ENCODE data around the gene BANP.

DNA sequence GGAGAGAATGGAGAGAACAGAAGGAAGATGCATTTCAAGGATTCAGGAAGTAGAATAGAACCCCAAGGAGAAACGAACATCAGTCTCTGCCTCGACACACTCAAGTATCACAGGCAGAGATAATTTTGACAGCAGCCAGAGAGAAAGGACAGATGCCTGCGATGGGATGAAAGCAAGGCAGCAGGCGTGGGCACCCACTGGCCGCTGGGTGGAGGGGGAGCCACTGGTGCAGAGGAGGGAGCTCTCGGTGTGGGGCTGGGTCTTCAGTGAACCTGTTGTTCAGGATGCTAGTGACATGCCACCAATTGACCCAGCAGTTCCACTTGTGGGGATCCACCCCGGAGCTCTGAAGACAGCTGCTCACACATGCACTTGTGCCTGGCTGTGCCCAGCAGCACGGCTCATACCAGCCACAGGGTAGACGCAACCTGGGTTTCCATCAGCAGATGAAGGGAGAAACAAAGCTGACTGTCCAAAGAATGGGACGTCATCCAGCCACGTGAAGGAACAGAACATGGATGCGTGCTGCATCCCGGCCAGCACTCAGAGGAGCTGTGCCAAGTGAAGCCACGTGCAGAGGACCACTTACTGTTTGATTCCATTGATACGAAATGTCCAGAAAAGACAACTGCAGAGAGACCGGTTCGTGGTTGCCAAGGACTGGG, 127.0 kb downstream of the BANP start:
- no peak for TF ChIP-seq CTCF (IDR thresholded peaks at IDR 0.05)
- no peak for TF ChIP-seq POLR2A (IDR thresholded peaks at IDR 0.05)
- TF ChIP-seq POLR2AphosphoS5 (IDR thresholded peaks at IDR 0.05) = no peak

Data from breast epithelium (tissue), 3 donors.